HEK293T (cell line): Measurements from ENCODE around the gene LPIN1.

Source experiments
- CTCF ChIA-PET: fragments of 350-600 bp; formaldehyde crosslinking; extraction: SDS; loops from one replicate; lab custom pipeline; 2021; ENCODE audit warnings: antibody characterized with exemption, inconsistent platforms; lab: Yijun Ruan, JAX
- POLR2A ChIA-PET: fragments of 350-600 bp; formaldehyde crosslinking; extraction: SDS; loops from one replicate; lab custom pipeline; 2020; ENCODE audit warnings: antibody characterized with exemption, inconsistent platforms; lab: Yijun Ruan, JAX
- DNase-seq: peaks from one replicate; pipeline ENCODE4 v3.0.0; 2012; ENCODE audit warnings: mixed read lengths; ENCODE audit errors: extremely low spot score
- ARNT ChIP-seq: fragments of 450-650 bp; IDR thresholded peaks from 2 replicates; pipeline ENCODE4 v1.6.1; 2017; ENCODE audit warnings: mild to moderate bottlenecking
- BHLHE40 ChIP-seq: fragments of 450-650 bp; IDR thresholded peaks from 2 replicates; pipeline ENCODE4 v1.6.1; 2016; ENCODE audit warnings: mild to moderate bottlenecking, moderate library complexity, borderline replicate concordance
- CTBP1 ChIP-seq: fragments of 450-650 bp; IDR thresholded peaks from 2 replicates; pipeline ENCODE4 v1.6.1; 2016; ENCODE audit warnings: borderline replicate concordance
- FOXA1 ChIP-seq: fragments of 450-650 bp; IDR thresholded peaks from 2 replicates; pipeline ENCODE4 v1.6.1; 2016; ENCODE audit warnings: mild to moderate bottlenecking
- FOXK2 ChIP-seq: fragments of 450-650 bp; IDR thresholded peaks from 2 replicates; pipeline ENCODE4 v1.6.1; 2016; ENCODE audit warnings: mild to moderate bottlenecking
- L3MBTL2 ChIP-seq: fragments of 450-650 bp; conservative IDR thresholded peaks from 2 replicates; pipeline ENCODE4 v1.6.1; 2016; ENCODE audit warnings: mild to moderate bottlenecking
- NFRKB ChIP-seq: fragments of 450-650 bp; IDR thresholded peaks from 2 replicates; pipeline ENCODE4 v1.6.1; 2016; ENCODE audit warnings: mild to moderate bottlenecking, moderate library complexity
- PKNOX1 ChIP-seq: fragments of 450-650 bp; IDR thresholded peaks from 2 replicates; pipeline ENCODE4 v1.6.1; 2016
- SP1 ChIP-seq: fragments of 450-650 bp; IDR thresholded peaks from 2 replicates; pipeline ENCODE4 v1.6.1; 2017
- SUZ12 ChIP-seq: fragments of 450-650 bp; IDR thresholded peaks from 2 replicates; pipeline ENCODE4 v1.6.1; 2016; ENCODE audit warnings: mild to moderate bottlenecking
- TARDBP ChIP-seq: fragments of 450-650 bp; IDR thresholded peaks from 2 replicates; pipeline ENCODE4 v1.6.1; 2016

The LPIN1 gene

GRCh38 chr2:11876889-11877288, 130.5 kb downstream of the LPIN1 start:
- CTCF ChIA-PET = no interaction called here
- POLR2A ChIA-PET = no interaction called here
- DNase-seq = no peak
- TF ChIP-seq ARNT = no peak
- TF ChIP-seq SUZ12 = no peak
- no peak for TF ChIP-seq FOXK2
- no peak for TF ChIP-seq NFRKB
- TF ChIP-seq CTBP1 = no peak
- no peak for TF ChIP-seq BHLHE40
- no peak for TF ChIP-seq SP1
- no peak for TF ChIP-seq TARDBP
- no peak for TF ChIP-seq L3MBTL2
- no peak for TF ChIP-seq FOXA1
- TF ChIP-seq PKNOX1 = no peak
